Effector CD4-positive, alpha-beta T cell (primary cell): ENCODE measurements around the gene ELK3.

Experiments used
- DNase-seq: peaks from one replicate; pipeline ENCODE4 v3.0.0-alpha.2; 2020

The ELK3 gene

DNA sequence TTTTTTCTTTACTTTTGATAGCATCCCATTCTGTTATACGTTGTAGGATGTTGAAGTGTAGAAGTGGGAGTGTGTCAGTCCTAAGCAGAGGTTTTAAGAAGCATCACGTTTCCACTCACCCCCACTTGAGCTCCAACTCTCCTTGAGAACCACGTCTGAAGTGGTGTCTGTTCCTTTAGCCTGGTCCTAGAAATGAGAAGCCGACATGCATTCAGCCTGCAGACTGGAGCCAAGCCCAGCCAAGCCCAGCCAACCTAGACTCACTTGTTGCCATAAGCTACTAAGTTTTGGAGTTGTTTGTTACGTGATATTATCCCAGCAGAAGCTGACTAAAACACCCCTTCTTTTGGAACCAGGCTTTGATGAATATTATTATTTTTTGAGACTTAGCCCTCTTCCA, 4.4 kb upstream of the ELK3 start:
- DNase-seq: no peak

DNA sequence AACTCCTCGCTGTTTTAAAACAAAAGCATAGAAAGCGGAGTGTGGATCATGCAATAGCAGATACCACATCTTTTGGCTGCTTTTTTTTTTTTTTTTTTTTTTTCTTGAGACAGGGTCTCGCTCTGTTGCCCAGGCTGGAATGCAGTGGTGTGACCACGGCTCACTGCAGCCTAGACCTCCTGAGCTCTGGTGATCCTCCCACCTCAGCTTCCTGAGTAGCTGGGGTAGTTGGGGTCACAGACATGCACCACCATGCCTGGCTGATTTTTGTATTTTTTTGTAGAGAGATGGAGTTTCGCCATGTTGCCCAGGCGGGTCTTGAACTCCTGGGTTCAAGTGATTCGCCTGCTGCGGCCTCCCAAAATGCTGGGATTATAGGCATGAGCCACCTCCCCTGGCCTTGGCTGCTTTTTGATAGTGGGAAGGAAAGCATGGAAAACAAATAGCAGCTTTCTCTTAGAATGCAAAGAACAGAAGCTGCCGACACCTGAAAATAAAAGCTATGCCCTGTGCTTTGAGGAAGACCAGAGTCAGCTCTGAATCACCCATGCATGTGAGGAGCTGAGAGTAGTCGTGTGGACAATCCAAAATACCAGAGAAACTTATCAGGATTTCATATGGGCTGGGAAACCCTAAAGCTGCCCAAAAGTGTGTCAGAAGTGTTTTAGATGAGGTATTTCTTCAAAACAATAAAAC, 3.6 kb upstream of the ELK3 start:
- DNase-seq: no peak

DNA sequence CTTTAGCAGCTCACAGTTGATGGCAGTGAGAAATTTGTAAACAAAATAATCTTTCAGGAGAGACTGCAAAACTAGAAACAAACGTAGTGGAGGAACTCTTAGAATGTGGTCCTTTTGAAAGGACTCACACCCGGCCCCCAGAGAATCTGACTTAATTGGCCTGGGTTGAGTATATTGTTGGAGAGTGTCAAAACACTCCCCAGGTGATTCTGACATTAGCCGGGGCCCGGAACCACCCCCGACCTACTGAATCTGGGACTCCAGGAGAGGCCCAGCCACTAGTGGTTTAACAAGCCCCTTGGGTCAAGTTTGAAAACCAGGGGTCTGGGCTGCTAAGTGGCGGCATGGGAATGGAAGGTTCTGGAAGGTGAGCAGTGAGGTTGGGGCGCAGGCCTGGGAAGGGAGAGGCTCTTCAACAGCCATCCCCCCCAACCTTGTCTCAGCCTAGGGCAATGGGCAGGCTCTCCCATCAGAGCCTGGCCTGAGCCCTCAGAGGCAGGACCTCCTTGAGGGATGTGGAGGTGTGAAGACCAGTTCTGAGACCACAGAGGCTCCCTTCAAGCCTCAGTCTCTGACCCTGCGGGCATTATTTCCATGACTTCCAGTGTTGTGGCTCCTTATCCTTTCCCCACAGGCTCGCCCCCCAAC, 1.1 kb upstream of the ELK3 start:
- no peak for DNase-seq

DNA sequence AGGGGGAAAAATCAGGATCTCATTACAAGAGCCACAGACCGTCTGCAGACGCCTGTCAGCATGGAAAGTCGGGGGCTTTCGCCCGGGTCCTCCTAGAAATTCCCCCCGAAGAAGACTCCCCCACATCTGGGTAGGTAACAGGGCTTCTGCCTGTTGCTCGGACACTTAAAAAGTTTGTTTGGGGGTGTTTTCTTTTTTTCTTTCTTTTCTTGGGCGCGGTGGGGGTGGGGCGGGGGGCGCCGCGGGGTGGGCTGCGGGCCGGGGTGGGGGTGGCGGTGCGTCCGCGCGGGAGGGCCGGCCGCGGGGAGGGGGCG, 358 bp downstream of the ELK3 start:
- no peak for DNase-seq

DNA sequence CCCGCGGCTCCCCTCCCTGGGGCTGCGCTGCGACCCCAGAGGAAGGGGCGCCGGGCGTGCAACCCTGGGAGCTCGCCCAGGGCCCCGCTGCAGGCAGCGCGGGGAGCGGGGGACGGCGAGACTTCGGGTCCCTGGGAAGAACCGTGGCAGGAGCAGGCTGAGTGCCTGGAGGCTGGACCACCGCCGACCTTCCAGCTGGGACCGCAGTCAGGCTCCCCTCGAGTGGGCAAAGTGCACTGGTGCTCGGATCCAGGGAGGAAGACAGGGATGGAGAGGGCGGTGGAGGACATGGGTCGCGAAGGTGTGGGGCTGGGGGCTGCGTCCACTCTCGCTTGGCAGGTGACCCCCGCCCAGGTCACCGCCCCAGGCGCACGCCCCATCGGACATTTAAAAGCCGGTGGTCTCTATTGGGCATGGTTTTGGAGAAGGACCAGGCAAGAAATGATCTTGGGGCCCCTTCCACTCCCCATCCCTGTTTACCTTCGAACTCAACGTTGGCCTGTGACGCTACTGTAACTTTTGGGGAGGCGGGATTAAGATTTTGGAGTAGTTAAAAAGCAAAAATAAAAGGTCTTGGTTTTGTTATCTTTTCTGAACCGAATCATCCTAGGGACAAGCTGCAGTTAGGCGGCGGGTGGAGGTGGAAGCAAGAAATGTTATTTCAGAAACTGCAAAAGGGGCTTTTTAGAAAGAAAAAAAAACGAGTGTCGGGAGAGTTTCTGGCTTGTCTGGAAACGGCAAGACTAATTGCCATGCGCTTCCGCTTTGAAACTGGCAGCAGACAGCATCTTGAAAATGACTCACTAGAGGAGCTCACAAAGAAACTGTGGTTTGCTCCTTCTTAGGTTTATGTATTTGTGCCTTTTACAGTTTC, 1.0 kb downstream of the ELK3 start:
- peak; percentile 74 for DNase-seq

DNA sequence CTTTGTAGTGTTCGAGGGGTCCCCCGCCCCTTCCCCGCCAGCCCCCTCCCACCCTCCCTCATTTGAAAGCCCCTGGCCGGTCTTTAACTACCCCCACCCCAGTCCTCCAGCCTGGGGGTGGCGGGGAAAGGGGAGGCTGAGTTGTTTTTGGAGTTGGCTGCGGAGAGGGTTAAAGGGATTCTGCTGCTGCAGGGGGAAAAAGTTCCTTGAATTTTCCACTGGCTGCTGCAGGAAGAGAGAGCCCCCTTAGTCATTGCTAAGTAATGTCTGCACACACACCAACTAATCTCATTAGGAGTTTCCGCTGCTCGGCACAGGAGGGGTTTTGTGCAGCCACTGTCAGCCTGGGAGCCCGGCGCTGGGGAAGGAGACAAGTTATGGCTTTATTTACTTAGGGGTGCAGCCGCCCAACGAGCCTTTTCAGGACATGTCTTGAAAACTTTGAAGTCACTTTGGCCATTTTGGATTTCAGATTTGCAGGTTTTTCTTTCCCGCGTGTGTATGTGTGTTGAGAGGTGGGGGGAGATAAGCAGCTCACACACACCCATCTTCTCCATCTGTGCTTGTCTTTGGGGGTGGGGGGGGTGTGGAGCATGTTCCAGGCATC, 1.8 kb downstream of the ELK3 start:
- peak; percentile 47 for DNase-seq

DNA sequence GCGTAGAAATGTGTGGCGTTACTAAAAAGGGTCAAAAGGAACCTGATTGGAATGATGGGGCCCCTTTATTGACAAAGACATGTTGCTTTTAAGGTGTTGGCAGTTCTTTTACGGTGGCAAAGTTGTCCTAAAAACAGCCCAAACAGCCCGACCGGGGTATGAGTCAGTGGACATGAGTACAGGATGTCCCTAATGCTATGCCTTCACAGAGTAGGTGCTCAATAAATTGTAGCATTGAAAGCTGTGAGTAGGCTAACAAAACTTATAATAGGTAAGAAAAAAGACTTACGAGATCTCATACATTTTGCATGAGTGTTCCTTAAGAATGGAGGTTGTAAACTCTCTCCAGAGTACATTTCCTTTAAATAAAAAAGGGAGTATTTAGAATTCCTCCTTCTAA, 2.6 kb downstream of the ELK3 start:
- DNase-seq: no peak

DNA sequence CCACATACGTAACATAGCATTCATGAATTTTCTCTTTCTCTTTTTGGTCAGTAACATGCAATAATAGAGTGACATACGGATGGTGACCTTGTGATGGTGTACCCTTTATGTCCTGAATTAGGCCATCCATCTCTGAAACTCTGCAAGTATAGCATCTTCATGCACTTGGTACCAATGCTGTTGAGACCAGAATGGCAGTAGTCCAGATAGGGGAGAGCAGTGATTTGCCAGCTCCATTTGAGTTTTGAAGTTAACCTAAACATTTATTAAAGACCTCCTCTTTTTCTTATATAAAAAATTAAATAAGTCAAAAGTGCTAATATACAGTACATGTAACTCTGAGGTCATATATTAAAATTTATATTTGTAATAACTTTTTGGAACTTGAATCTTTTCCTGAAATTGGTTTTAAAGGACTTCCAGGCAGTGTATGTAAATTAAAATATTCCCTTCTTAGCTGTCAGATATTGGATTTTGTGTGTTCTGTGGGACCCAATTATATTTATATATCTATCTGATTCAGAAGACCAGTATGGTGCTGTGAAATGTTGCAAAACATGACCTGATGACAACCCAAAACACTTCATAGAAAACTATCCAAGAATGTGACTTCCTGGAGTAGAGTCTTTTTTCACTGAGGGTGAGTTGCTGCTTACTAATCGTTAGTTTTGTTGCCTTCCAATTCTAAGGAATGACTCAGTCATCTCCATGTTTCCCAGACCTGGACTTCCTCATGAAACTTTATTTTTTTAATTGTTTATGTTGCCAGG, 3.5 kb downstream of the ELK3 start:
- no peak for DNase-seq

DNA sequence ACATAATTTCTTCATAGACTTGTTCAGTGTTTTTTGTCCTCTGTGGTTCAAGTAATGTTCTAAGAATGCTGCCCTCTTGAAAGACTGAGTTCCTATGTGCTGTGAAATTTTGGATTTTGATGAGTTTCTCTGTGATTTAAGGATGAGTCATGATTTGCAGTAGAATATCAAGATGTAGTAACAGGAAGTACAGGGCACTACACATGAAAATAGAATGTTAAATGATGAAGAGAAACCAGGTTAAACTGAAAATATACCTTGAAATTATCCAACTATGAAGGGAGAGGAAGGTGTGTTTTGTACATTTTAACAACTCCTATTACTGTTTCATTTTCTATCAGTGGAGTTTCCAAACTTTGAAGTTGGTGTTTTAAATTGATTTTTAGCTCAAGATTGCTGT, 4.8 kb downstream of the ELK3 start:
- no peak for DNase-seq

DNA sequence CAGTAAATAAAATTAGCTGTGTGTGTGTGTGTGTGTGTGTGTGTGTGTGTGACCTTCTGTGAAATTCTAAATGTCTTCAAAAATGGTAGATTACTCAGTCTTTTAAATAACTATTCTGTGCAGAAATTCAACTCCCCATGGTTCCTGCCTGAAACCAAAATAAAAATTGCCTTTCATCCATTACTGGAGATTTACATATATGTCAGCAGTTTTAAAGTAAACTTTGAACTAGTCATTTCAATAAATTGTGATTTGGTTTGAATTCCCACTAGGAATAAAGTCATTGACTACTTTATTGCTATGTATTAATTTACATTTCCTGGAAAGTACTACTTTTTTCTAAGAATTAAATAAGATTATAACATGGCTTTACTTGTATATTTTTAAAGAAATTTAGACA, 5.3 kb downstream of the ELK3 start:
- no peak for DNase-seq

DNA sequence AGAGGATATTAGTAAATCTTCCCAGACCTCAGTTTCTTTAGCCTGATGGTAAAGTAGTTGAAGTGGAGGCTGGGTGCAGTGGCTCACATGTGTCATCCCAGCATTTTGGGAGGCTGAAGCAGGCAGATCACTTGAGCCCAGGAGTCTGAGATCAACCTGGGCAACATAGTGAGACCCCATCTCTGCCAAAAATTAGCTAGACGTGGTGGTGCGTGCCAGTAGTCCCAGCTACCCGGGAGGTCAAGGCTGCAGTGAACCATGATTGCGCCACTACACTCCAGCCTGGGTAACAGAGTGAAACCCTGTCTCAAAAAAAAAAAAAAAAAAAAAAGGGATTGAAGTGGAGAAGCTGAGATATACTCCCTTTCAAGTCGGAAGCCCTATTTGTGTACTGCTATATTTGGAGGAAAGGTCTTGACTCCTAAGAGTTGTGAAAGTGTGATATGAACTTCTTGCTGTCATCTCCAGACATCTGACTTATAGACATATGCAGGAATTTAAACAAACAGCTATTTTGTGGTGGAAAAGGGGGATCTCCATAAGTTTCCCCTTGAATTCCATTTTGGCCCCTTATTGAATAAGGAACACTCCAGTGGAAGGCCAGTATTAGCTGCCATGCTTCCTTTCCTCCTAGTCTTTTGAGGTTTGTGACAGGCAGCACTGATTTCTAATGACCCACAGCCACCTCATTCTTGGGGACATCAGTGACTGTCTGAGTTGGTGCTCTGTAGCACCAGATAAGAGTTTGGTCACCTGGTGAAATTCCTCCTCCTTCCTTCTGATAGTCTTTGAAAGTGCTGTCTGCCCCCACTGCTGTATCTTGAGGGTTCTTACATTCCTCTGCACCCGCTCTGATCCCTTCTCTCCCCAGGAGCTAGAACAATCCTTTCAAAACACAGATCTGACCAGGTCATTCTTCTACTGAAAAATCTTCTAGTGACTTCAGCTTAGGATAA, 7.4 kb downstream of the ELK3 start:
- no peak for DNase-seq

DNA sequence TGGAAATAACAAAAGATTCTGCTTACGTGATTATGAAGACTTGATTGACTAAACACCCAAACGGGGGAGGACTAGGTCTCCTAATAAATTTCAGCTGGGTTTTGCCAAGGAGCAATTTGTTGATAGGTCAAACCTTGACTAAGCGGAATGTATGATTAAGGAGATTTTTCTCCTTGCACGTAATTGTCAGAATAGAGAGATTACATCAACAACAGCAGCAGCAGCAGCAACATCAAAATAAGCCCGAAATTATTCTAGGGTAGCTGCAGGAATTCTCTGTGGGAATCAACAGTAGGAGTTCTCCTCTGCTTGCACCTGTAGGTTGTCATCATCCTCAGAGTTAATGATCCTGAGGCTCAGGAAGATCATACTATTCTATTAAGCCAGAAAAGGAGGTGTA, 10.2 kb downstream of the ELK3 start:
- DNase-seq: no peak

DNA sequence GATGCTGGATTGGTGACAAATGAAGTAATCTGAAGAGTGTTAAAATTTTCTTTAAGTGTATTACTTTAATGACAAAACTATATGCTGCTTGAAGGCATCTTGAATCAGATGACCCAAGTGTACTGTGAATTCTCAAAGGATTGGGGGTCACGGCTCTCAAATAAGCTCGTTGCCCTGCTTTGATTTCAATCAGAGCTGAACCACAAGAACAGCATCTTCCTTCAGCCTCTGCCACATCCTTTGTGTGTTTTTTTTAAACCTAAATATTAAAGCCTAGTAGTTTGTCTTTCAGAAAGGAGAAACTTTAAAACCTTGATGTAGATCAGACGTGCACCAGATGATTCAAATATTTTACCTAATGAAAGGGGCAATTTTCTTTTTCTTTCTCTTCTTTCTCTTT, 11.7 kb downstream of the ELK3 start:
- no peak for DNase-seq

DNA sequence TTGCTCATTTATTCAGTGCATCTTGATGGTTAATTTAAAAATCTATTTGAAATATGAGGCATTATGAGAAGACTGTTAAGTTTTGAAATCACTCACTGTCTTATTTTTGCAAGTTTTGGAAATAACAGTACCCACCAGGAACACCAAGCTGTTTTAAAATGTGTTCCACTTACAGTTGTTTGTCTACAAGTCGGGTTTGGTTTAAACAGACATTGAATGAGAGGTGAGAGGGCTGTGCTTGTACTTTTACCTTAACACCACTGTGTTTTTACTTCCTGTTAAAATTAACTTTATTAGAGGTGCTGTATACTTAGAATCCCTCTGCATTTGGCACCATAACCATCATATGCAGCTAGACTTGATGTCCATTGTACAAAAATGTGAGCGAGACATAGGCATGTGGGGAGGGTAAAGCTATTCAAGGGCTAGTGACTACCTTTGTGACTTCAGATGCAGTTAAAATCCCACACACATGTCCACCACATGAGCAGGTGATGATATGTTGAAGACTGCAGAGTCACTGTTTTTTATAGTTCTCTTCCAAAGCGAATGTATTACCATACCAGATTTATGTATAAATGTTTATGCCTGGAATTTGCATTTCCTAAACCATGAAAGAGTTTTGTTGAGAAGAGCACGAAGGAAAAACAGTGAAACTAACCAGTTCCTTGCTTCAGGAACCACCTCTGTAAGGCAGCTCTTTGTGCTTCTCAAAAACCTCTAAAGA, 12.9 kb downstream of the ELK3 start:
- DNase-seq: no peak

DNA sequence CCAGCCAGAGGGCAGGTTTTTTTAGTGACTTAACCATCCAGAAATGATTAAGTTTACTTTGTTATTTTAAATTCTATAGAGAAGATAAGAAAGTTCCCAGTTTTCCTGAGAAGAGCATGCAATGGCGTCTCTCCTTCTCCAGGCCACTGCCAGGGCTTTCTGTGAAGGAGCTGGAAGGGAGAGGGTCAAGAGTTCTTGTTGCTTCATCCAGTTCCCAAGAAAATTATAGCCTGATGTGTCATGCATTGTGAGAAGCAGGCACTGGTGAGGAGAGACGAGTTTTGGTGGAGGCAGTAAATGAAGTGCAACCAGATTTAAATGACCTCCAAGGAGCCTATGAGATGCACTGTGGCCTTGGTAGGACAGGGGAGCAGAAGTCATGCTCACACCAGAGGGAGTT, 14.2 kb downstream of the ELK3 start:
- DNase-seq: no peak

DNA sequence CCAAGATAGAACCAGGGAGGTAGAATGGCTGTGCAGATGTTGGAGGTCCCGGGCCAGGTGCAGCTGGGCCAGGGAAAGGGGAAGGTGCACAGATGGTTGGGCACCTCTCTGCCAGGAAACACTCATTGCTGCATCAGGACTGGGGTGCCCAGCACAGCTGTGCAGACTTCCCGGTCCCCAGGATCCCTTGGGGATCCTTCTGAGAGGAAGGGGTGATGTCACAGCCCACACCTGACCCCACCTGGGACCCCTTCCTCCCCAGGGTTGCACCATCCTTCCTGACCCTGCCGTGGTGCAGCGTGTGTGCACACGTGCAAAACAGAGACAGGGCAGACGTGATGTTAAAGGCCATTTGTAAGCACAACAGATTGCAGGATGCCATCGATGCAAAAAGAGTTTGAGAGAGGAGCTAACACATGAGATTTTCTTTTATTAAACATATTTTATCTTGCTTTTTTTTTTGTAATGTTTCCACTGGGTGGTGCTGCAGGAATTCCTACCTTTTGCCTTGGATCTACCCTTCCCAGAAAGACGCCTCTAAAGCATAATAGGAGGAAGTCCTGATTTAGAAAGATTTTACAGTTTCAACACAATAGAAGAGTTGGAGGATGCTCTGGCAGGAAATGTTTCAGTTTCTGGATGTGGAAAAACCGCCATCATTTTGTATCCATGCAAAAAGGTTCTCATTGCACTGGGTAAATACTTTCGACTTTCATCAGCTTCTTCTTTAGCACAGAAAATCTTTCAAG, 14.8 kb downstream of the ELK3 start:
- DNase-seq: no peak

DNA sequence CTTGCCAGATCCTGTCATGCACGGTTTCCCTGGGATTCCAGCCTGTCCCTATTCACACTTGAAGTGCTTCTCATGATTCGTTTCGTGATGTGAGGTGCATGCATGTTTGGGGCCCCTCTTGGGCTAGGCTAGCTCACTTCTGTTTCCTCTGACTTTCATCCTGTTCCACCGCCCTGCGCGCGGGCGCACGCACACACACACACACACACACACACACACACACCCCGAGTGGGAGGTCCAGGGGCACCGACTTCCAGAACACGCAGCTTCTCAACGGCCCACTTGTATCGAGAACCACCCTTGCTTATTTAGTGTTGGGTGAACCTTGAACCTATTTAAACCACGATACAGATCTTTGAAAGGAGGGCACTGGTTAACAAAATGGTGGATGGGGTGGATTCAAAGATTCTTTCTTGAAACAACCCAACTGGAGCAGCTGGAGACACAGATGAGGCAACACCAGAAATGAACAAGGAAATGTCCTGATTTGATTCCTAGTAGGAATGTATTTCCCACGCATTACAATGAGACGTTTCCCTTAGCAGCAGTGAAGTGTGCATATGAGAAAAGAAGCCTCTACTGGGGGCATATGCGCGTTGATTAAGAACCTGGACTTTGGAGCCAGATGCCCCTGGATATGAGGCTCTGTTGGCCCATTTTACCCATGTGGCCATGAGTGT, 16.3 kb downstream of the ELK3 start:
- DNase-seq: no peak

DNA sequence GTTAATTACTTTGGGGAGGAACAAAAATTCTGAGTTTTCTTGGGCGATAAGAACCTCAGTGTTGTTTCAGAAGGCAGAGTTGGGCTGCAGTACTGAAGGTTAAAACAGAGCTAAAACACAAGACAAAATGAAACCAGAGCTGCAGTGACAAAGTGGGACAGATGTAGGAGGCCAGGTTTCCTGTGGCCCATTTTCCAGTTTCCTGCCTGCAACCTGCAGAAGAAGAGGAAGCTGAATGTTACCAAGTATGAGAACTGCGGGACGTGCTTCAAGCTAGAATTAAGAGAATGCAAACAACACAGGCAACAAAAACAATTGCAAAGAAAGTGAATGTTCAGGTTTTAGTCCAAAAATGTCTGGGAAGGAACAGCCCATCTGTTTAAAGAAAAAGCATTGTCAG, 17.8 kb downstream of the ELK3 start:
- no peak for DNase-seq
